HEK293T (cell line): ENCODE measurements around the gene ZPBP2.
"Not testable (repeated sequence)": the region's sequence is repeated elsewhere in the genome, so short reads cannot be mapped to it uniquely, and the experiment has no call there.

Experiments
- CTCF ChIA-PET: fragments of 350-600 bp; formaldehyde crosslinking; extraction: SDS; loops from one replicate; lab custom pipeline; 2021; ENCODE audit warnings: antibody characterized with exemption, inconsistent platforms; lab: Yijun Ruan, JAX
- POLR2A ChIA-PET: fragments of 350-600 bp; formaldehyde crosslinking; extraction: SDS; loops from one replicate; lab custom pipeline; 2020; ENCODE audit warnings: antibody characterized with exemption, inconsistent platforms; lab: Yijun Ruan, JAX
- DNase-seq: peaks from one replicate; pipeline ENCODE4 v3.0.0; 2012; ENCODE audit warnings: mixed read lengths; ENCODE audit errors: extremely low spot score
- ARNT ChIP-seq: fragments of 450-650 bp; IDR thresholded peaks from 2 replicates; pipeline ENCODE4 v1.6.1; 2017; ENCODE audit warnings: mild to moderate bottlenecking
- BHLHE40 ChIP-seq: fragments of 450-650 bp; IDR thresholded peaks from 2 replicates; pipeline ENCODE4 v1.6.1; 2016; ENCODE audit warnings: mild to moderate bottlenecking, moderate library complexity, borderline replicate concordance
- CTBP1 ChIP-seq: fragments of 450-650 bp; IDR thresholded peaks from 2 replicates; pipeline ENCODE4 v1.6.1; 2016; ENCODE audit warnings: borderline replicate concordance
- ELF4 ChIP-seq: fragments of 450-650 bp; IDR thresholded peaks from 2 replicates; pipeline ENCODE4 v1.6.1; 2017; ENCODE audit warnings: antibody characterized with exemption
- FOXA1 ChIP-seq: fragments of 450-650 bp; IDR thresholded peaks from 2 replicates; pipeline ENCODE4 v1.6.1; 2016; ENCODE audit warnings: mild to moderate bottlenecking
- FOXK2 ChIP-seq: fragments of 450-650 bp; IDR thresholded peaks from 2 replicates; pipeline ENCODE4 v1.6.1; 2016; ENCODE audit warnings: mild to moderate bottlenecking
- FOXM1 ChIP-seq: fragments of 450-650 bp; IDR thresholded peaks from 2 replicates; pipeline ENCODE4 v1.6.1; 2017; ENCODE audit warnings: mild to moderate bottlenecking, borderline replicate concordance
- HDGF ChIP-seq: fragments of 450-650 bp; IDR thresholded peaks from 2 replicates; pipeline ENCODE4 v1.6.1; 2017; ENCODE audit warnings: antibody characterized with exemption, borderline replicate concordance
- L3MBTL2 ChIP-seq: fragments of 450-650 bp; conservative IDR thresholded peaks from 2 replicates; pipeline ENCODE4 v1.6.1; 2016; ENCODE audit warnings: mild to moderate bottlenecking
- LEF1 ChIP-seq: fragments of 450-650 bp; IDR thresholded peaks from 2 replicates; pipeline ENCODE4 v1.6.1; 2017; ENCODE audit warnings: mild to moderate bottlenecking, borderline replicate concordance
- NFRKB ChIP-seq: fragments of 450-650 bp; IDR thresholded peaks from 2 replicates; pipeline ENCODE4 v1.6.1; 2016; ENCODE audit warnings: mild to moderate bottlenecking, moderate library complexity
- SP1 ChIP-seq: fragments of 450-650 bp; IDR thresholded peaks from 2 replicates; pipeline ENCODE4 v1.6.1; 2017
- SUZ12 ChIP-seq: fragments of 450-650 bp; IDR thresholded peaks from 2 replicates; pipeline ENCODE4 v1.6.1; 2016; ENCODE audit warnings: mild to moderate bottlenecking
- TARDBP ChIP-seq: fragments of 450-650 bp; IDR thresholded peaks from 2 replicates; pipeline ENCODE4 v1.6.1; 2016
- ZNF384 ChIP-seq: fragments of 450-650 bp; IDR thresholded peaks from 2 replicates; pipeline ENCODE4 v1.6.1; 2016
- TF ChIP-seq, protein P1 (sequence below): fragments of 450-650 bp; IDR thresholded peaks from 2 replicates; pipeline ENCODE4 v1.6.1; 2016

Gene ZPBP2

DNA sequence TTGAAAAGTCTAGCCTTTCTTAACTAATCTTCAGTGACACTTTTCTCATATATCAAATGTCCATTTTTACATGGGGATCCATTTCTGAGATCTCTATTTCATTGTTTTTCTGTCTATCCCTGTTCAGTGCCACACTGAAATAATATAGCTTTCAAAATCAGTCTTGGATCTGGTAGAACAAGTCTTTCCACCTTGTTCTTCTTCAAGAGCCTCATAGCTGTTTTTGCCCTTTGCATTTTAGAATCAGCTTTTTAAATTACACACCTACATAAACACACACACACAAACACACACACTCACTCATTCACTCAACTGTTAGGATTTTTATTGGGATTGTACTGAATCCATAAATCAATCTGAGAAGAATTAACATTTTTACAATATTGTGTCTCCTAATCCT lies 31.2 kb downstream of the ZPBP2 start:
- no peak for TF ChIP-seq FOXK2
- TF ChIP-seq L3MBTL2, result no peak
- CTCF ChIA-PET, result no interaction called here
- DNase-seq, result no peak
- POLR2A ChIA-PET, result no interaction called here

DNA sequence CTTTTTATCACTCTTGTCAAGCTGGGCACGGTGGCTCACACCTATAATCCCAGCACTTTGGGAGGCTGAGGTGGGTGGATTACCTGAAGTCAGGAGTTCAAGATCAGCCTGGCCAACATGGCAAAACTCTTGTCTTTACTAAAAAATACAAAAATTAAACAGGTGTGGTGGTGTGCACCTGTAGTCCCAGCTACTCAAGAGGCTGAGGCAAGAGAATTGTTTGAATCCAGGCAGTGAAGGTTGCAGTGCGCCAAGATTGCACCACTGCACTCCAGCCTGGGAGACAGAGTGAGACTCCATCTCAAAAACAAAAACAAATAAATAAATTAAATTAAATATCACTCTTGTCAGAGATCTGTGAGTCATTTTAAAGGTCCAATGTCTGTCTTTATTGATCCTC lies 34.0 kb downstream of the ZPBP2 start:
- ChIA-PET CTCF (interaction anchor here (0.5 kb wide), 1 partner anchor 308 kb away, joined by 3 read pairs; no protein-coding TSS in a partner anchor), POLR2A (interaction anchor here (0.7 kb wide), 1 partner anchor 340 kb away, joined by 3 read pairs; no protein-coding TSS in a partner anchor)
- not testable (repeated sequence) for DNase-seq

DNA sequence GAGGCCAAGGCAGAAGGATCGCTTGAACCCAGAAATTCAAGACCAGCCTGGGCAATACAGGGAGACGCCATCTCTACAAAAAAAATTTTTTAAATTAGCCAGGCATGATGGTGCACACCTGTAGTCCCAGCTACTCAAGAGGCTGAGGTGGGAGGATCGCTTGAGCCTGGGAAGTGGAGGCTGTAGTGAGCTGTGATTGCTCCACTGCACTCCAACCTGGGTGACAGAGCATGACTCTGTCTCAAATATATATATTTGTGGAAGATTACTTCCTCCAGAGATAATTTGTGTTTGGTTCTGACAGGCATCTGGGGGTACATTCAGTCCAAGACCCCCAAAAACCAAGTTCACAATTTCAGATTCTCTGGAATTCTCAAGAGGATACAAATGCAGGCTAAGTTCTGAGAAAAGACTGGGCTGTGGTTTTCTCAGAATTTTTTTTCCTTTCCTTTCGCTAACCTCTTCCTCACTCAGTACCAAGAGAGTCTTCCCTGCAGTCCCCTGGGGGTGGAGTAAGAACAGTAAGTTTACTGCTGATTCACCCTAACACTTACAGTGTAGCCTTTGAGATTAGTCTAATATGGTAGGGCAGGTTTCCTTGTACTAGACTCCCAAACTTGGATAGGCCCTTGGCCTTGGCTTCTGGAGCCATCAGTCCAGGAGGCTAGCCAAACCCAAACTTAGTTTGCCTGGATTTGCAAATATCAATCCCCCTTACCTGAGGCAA lies 35.3 kb downstream of the ZPBP2 start:
- CTCF ChIA-PET, result no interaction called here
- TF ChIP-seq FOXK2, result no peak
- no peak for TF ChIP-seq ELF4
- TF ChIP-seq FOXM1, result no peak
- TF ChIP-seq SUZ12, result no peak
- TF ChIP-seq BHLHE40, result no peak
- TF ChIP-seq HDGF, result no peak
- TF ChIP-seq L3MBTL2, result no peak
- no peak for TF ChIP-seq ZNF384
- no peak for TF ChIP-seq ARNT
- POLR2A ChIA-PET, result no interaction called here
- DNase-seq, result no peak

DNA sequence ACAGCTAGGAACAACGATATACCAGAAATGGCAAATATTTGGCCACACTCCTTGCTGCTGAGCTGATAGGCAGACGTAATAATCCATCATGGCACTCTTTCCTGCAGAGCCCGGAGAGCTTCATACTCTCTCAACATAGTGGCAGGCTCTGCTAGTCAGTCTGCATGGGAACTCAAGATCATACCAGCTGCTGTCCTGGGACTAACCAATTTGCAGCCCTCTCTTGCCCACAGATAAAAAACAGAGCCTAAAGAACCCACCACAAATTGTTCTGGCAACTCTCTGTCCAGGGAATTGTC lies 36.9 kb downstream of the ZPBP2 start:
- ChIA-PET POLR2A (no interaction called here), CTCF (no interaction called here)

DNA sequence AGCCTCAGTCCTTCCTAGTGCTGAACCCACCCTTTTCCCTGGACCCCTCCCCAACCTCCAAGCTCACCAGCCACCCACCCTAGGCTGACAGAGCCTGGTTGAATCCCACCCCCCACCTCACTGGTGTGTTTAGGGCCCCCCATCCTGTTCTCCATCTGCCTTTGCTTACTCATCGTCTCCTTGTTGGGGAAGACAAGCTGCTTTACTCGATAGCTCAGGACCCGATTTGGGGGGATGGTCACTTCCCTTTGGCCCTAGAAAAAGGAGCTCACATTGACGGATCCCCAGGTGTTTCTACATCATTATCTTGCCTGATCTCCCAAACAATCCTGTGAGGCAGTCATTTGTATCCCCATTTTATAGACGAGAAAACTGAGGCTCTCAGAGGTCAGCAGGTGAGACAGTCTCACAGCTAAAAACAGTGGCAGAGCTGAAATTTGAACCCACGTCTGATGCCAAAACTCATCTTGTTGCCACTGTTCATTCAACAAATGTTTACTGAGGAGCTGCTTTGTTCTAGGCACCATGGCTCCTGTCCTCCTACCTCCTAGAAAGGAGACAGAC lies 40.9 kb downstream of the ZPBP2 start:
- POLR2A ChIA-PET, result interaction anchor here (1.0 kb wide), 1 partner anchor 18 kb away, joined by 3 read pairs; no protein-coding TSS in a partner anchor

More for the DNA sequence above, 36.9 kb downstream of the ZPBP2 start:
- no peak for TF ChIP-seq LEF1
- TF ChIP-seq FOXK2, result no peak
- no peak for TF ChIP-seq SUZ12
- no peak for DNase-seq

DNA sequence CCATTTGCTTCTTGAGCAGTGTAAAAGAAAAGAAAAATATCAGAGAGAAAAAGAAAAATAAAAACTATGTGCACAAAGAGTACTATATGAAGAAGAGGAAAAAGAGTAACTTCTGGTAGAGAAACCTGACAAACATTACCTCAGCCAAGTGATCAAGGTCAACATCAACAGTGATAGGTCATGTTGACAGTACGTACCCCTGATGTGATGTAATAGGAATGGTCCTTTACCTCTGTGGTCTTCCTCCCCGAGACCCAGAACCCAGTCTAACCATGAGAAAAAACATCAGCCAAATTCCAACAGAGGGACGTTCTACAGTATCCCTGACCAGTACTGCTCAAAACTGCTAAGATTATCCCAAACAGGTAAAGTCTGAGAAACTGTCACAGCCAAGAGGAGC lies 46.0 kb downstream of the ZPBP2 start:
- POLR2A ChIA-PET, result no interaction called here
- TF ChIP-seq BHLHE40, result no peak
- no peak for TF ChIP-seq FOXA1
- TF ChIP-seq FOXK2, result no peak
- no peak for TF ChIP-seq FOXM1
- no peak for TF ChIP-seq L3MBTL2
- TF ChIP-seq NFRKB, result no peak
- no peak for TF ChIP-seq LEF1
- TF ChIP-seq HDGF, result no peak
- TF ChIP-seq ARNT, result no peak
- TF ChIP-seq ELF4, result no peak
- TF ChIP-seq CTBP1, result no peak
- no peak for TF ChIP-seq ZNF384
- no peak for DNase-seq
- CTCF ChIA-PET, result no interaction called here

More for the DNA sequence above, 40.9 kb downstream of the ZPBP2 start:
- no peak for DNase-seq
- CTCF ChIA-PET, result no interaction called here
- TF ChIP-seq ARNT (no peak), L3MBTL2 (no peak)

DNA sequence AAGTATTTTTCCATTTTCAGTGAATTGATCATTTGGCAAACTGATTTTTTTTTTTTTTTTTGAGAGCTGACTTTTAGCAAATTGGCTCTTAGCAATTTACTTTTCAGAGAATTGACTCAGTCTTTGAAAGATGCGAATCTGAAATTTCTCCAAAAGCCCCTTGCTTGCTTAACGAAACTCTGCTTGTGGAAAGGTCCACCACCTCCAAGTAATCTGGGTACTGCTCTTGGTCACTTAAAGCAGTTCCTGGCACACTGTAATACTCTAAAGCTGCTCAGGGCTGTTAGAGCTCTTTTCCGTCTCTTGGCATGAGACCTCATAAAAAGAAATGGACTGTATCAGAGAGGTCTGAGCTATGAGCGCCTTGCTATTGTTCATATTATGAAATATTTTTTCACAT lies 47.6 kb downstream of the ZPBP2 start:
- DNase-seq, result no peak
- TF ChIP-seq ARNT, result no peak
- no peak for TF ChIP-seq HDGF
- TF ChIP-seq LEF1, result no peak
- no peak for TF ChIP-seq NFRKB
- TF ChIP-seq BHLHE40, result no peak
- no peak for TF ChIP-seq TARDBP
- TF ChIP-seq ZNF384, result no peak
- no peak for TF ChIP-seq SP1
- ChIA-PET CTCF (interaction anchor here (0.7 to 1.1 kb wide), 3 partner anchors 9 to 290 kb away, joined by 3 to 5 read pairs (median 3); no protein-coding TSS in a partner anchor), POLR2A (interaction anchor here (1.5 kb wide), 1 partner anchor 65 kb away, joined by 3 read pairs; the partner anchor contains the start of gene PSMD3)

DNA sequence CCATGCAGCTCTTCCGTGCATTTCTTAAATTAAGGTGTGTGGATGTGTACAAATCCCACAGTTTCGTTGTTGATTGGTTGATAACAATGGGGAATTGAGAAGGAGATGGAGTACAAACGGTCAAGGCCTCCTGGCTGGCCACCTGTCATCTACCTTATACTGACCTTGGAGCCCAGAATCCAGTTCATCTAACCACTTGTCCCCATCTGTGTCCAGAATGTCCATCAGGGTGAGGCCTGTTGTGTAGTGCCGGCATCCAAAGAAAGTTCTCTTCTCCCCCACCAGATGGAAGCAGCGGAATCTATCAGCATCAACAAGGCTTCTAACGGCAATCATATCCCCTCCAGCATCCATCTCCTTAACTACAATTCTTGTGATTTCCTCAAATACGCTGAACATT lies 48.9 kb downstream of the ZPBP2 start:
- POLR2A ChIA-PET, result no interaction called here
- CTCF ChIA-PET, result no interaction called here

More for the DNA sequence above, 48.9 kb downstream of the ZPBP2 start:
- peak; percentile 28 for DNase-seq
- TF ChIP-seq CTBP1 (no peak), SP1 (no peak), BHLHE40 (no peak), LEF1 (no peak), FOXA1 (no peak)
- TF ChIP-seq, protein P1, sequence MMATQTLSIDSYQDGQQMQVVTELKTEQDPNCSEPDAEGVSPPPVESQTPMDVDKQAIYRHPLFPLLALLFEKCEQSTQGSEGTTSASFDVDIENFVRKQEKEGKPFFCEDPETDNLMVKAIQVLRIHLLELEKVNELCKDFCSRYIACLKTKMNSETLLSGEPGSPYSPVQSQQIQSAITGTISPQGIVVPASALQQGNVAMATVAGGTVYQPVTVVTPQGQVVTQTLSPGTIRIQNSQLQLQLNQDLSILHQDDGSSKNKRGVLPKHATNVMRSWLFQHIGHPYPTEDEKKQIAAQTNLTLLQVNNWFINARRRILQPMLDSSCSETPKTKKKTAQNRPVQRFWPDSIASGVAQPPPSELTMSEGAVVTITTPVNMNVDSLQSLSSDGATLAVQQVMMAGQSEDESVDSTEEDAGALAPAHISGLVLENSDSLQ, result no peak
